Measurements from ENCODE around the gene OR2T12.
"Not testable (repeated sequence)": the region's sequence is repeated elsewhere in the genome, so short reads cannot be mapped to it uniquely, and the experiment has no call there.

Gene OR2T12

GRCh38 chr1:248303324-248303723, at the start of gene OR2T12:
Gene OR2T12, minus strand, starts transcription at chr1:248303424. Its CDS starts 7,846 bp downstream, at chr1:248295578.
- no peak for DNase-seq

GRCh38 chr1:248348475-248348874, 45.3 kb upstream of the OR2T12 start, which contains the start of gene OR14C36:
Gene OR14C36, plus strand, starts transcription at chr1:248348775. Its CDS starts 0 bp downstream, at chr1:248348775.
- DNase-seq, result no peak

GRCh38 chr1:248343451-248343850, 40.2 kb upstream of the OR2T12 start:
- no peak for DNase-seq

- DNase-seq, result no peak
These were observed 21.2 kb upstream of the OR2T12 start, which contains the start of gene OR2M7 for GRCh38 chr1:248324468-248324867. Gene OR2M7, minus strand, starts transcription at chr1:248324568. Its CDS starts 0 bp downstream, at chr1:248324568.

- no peak for DNase-seq
These were observed 13.6 kb upstream of the OR2T12 start for GRCh38 chr1:248316796-248317195.

GRCh38 chr1:248306740-248307139, 3.5 kb upstream of the OR2T12 start:
- not testable (repeated sequence) for DNase-seq

GRCh38 chr1:248306103-248306502, 2.9 kb upstream of the OR2T12 start:
- DNase-seq, result no peak

- DNase-seq, result not testable (repeated sequence)
These were observed 2.4 kb upstream of the OR2T12 start for GRCh38 chr1:248305672-248306071.

- no peak for DNase-seq
These were observed 14.8 kb downstream of the OR2T12 start for GRCh38 chr1:248288391-248288790.

- DNase-seq, result no peak
These were observed 25.3 kb downstream of the OR2T12 start, which contains the start of gene OR2T33 for GRCh38 chr1:248277876-248278275. Gene OR2T33, minus strand, starts transcription at chr1:248277976. Its CDS starts 4,162 bp downstream, at chr1:248273814.

GRCh38 chr1:248273225-248273624, 30.0 kb downstream of the OR2T12 start:
- DNase-seq, result not testable (repeated sequence)

- DNase-seq, result no peak
These were observed 35.0 kb downstream of the OR2T12 start for GRCh38 chr1:248268178-248268577.

- DNase-seq, result not testable (repeated sequence)
These were observed 43.9 kb downstream of the OR2T12 start for GRCh38 chr1:248259309-248259708.

- peak; percentile 49 for DNase-seq
These were observed 60.0 kb downstream of the OR2T12 start for GRCh38 chr1:248243204-248243603.

Data from NCI-H748 treated with DMSO at 0.1 percent for 48 hours (cell line).